Transverse colon (tissue), 4 donors: Measurements from ENCODE around the gene DDX11. TPM values are rescaled to one million over a fixed set of nuclear protein-coding genes. Genes with fewer than 3 reads are reported as not detected.

Experiments used
- DNase-seq: peaks from one replicate; pipeline ENCODE4 v3.0.0-alpha.2; 2019
- H3K27ac ChIP-seq, 4 donors: fragments of 200-600 bp; sonication (generic); 2 replicates each; pipeline ENCODE4 v1.5.1; 2016 to 2018; ENCODE audit warnings: inconsistent platforms in 4 of 4
- H3K27me3 ChIP-seq: fragments of 200-600 bp; sonication (generic); 2 replicates; pipeline ENCODE4 v1.5.1; 2017; ENCODE audit warnings: inconsistent platforms
- H3K36me3 ChIP-seq, 4 donors: fragments of 200-600 bp; sonication (generic); 2 replicates each; pipeline ENCODE4 v1.5.1; 2017 to 2019; ENCODE audit warnings: inconsistent platforms in 4 of 4
- H3K4me1 ChIP-seq, 4 donors: fragments of 200-600 bp; sonication (generic); 2 replicates each; pipeline ENCODE4 v1.5.1; 2017 to 2020; ENCODE audit warnings: inconsistent platforms in 4 of 4
- H3K4me3 ChIP-seq, 4 donors: fragments of 200-600 bp; sonication (generic); 1 replicate in 1 of 4; 2 replicates in 3 of 4; pipeline versions ENCODE4 v1.5.1 to v1.6.1; 2017 to 2019; ENCODE audit warnings: inconsistent platforms in 4 of 4
- H3K9me3 ChIP-seq, 2 donors: fragments of 200-600 bp; sonication (generic); 2 replicates each; pipeline ENCODE4 v1.5.1; 2017 to 2019; ENCODE audit warnings: inconsistent platforms in 2 of 2
- EP300 ChIP-seq: sonication (generic); formaldehyde crosslinking; IDR thresholded peaks from one replicate; pipeline ENCODE4 v1.6.1; 2017; ENCODE audit warnings: antibody characterized with exemption, low read depth
- POLR2A ChIP-seq: fragments of 450-650 bp; IDR thresholded peaks from one replicate; pipeline ENCODE4 v1.6.1; 2016; ENCODE audit warnings: antibody characterized with exemption, mild to moderate bottlenecking, moderate library complexity
- POLR2AphosphoS5 ChIP-seq, 3 donors: sonication (generic); formaldehyde crosslinking; IDR thresholded peaks; one replicate each; pipeline ENCODE4 v1.6.1; 2016; ENCODE audit warnings: antibody characterized with exemption in 3 of 3
- WGBS, 2 donors: methylation state at CpG; one replicate each; pipeline ENCODE4 v1.1.5; 2018; ENCODE audit warnings: low coverage in 1 of 2; 5-methylcytosine and 5-hydroxymethylcytosine counted together
- in situ Hi-C, 4 donors: fragments of 200-750 bp; cut with MboI; loops; one replicate each; pipeline versions ENCODE4 v1.15.0 to v1.15.1; 2017; ENCODE audit warnings: low sequenced_read_pairs in 3 of 4, low pct_ligation_motif_present in 1 of 4, low pct_unique_long_range_greater_than_20kb in 1 of 4
- intact Hi-C: fragments of 100-400 bp; cut with DNase I; formaldehyde crosslinking; loops from one replicate; pipeline ENCODE4 v1.15.1; 2023; ENCODE audit warnings: low total_unique reads
- total RNA-seq, 4 donors: library from RNA; depleted of rRNA; stranded (reverse); fragments of >200 nt; gene quantifications; one replicate each; pipeline ENCODE4 v1.1.0, GENCODE V29; 2016
- TF ChIP-seq, protein P1 (sequence below), 5 experiments: fragments of 200-600 bp in 3 of 5; fragments of 450-650 bp in 2 of 5; sonication (generic) in 3 of 5; IDR thresholded peaks; 1 replicate in 2 of 5; 2 replicates in 3 of 5; pipeline ENCODE4 v1.5.1; 2016 to 2017; ENCODE audit warnings: antibody characterized with exemption in 5 of 5, inconsistent platforms in 3 of 5, mild to moderate bottlenecking in 2 of 5, moderate library complexity in 1 of 5

Gene DDX11
- total RNA-seq, 4 donors from 2014 or later, result 28.6 to 161 (median 46.5) TPM

DNA sequence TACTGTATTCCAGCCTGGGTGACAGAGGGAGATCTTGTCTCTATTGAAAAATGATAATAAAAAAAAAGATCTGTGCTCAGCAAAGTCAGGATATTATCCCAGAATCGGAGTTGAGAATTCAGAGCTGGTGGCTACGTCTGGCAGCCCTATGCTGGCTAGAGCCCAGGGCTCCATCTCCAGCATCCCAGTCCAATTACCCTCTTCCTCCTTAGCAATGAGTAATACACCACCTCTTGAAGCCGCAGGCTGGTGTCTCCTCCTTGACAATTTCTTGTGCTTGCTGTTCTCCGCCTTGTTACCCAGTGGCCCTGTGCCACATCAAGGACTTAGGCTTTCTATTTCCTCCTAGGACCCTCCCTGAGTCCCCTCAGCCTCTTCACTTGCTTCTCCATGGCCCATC, 38.4 kb upstream of the DDX11 start:
- no peaks in the 10 kb centered on the region for H3K4me1 ChIP-seq
- TF ChIP-seq POLR2A (no peak), EP300 (no peak), POLR2AphosphoS5 (IDR thresholded peaks at IDR 0.05) (no peak)
- TF ChIP-seq, protein P1, sequence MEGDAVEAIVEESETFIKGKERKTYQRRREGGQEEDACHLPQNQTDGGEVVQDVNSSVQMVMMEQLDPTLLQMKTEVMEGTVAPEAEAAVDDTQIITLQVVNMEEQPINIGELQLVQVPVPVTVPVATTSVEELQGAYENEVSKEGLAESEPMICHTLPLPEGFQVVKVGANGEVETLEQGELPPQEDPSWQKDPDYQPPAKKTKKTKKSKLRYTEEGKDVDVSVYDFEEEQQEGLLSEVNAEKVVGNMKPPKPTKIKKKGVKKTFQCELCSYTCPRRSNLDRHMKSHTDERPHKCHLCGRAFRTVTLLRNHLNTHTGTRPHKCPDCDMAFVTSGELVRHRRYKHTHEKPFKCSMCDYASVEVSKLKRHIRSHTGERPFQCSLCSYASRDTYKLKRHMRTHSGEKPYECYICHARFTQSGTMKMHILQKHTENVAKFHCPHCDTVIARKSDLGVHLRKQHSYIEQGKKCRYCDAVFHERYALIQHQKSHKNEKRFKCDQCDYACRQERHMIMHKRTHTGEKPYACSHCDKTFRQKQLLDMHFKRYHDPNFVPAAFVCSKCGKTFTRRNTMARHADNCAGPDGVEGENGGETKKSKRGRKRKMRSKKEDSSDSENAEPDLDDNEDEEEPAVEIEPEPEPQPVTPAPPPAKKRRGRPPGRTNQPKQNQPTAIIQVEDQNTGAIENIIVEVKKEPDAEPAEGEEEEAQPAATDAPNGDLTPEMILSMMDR (IDR thresholded peaks at IDR 0.05), result no peak
- no peaks in the 10 kb centered on the region for H3K36me3 ChIP-seq
- in situ Hi-C loops (no loop called here), intact Hi-C loops (no loop called here)
- 70 to 87% methylated on average over 1 to 4 of the region's 4 CpGs for WGBS, 2 donors
- DNase-seq, result no peak
- H3K27ac ChIP-seq, result no peak overlapping the region
- H3K4me3 ChIP-seq, result no peak overlapping the region
- H3K27me3 ChIP-seq, result no peaks in the 10 kb centered on the region
- H3K9me3 ChIP-seq, result no peaks in the 10 kb centered on the region

DNA sequence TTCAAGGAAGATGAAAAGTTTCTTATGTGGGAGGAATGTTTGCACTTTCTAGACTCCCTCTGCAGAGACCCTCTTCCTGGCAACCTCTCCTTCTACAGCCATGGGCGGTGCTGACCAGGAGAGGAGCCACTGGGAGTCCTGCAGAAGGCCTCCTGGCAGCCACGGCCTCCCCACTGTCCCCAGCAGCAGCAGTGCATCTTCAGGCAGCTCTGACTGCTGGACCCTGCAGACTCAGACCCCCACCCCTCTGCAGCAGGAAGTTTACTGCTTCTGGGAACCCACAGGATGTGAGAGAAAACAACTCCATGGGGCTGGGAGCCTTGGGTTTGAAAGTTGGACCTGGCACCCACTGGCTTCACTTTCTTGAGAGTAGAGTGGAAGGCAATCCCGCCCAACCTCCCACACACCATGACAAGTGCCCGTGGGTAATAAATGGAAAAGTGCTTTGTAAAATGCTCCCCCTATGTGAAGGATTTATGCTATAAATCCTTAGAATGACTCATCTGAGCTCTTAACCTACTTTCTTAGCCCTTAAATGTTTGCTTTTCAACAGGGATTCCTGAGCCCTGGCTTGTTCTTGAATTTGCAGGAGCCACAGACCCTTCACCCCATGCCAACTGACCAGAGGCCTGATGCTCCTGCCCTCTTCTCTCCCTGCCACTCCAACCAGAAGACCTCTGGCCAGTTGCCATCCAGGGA, 37.5 kb upstream of the DDX11 start:
- Histone ChIP-seq H3K4me1 (no peaks in the 10 kb centered on the region), H3K4me3 (no peak overlapping the region), H3K27me3 (no peaks in the 10 kb centered on the region), H3K36me3 (no peaks in the 10 kb centered on the region), H3K27ac (no peak overlapping the region), H3K9me3 (no peaks in the 10 kb centered on the region)
- in situ Hi-C loops, result no loop called here
- 0 to 68% methylated on average over 1 to 4 of the region's 4 CpGs for WGBS, 2 donors
- no peak for DNase-seq
- intact Hi-C loops, result no loop called here
- TF ChIP-seq, protein P1 (IDR thresholded peaks at IDR 0.05), result no peak
- TF ChIP-seq POLR2A (no peak), EP300 (no peak), POLR2AphosphoS5 (IDR thresholded peaks at IDR 0.05) (no peak)

- H3K4me1 ChIP-seq, result no peaks in the 10 kb centered on the region
- H3K4me3 ChIP-seq, result no peak overlapping the region
- intact Hi-C loops, result no loop called here
- no peak for TF ChIP-seq POLR2AphosphoS5 (IDR thresholded peaks at IDR 0.05)
- no peak for TF ChIP-seq EP300
- TF ChIP-seq POLR2A, result no peak
- TF ChIP-seq, protein P1 (IDR thresholded peaks at IDR 0.05), result no peak
- DNase-seq, result no peak
- no peaks in the 10 kb centered on the region for H3K9me3 ChIP-seq
- H3K27me3 ChIP-seq, result no peaks in the 10 kb centered on the region
- 100% methylated on average over 1 of the region's 1 CpG; no CpG with 5 or more reads in 1 of the 2 donors for WGBS, 2 donors
- no peak overlapping the region for H3K27ac ChIP-seq
- in situ Hi-C loops, result no loop called here
- no peaks in the 10 kb centered on the region for H3K36me3 ChIP-seq
These were observed 36.6 kb upstream of the DDX11 start for GRCh38 chr12:31037028-31037427.

GRCh38 chr12:31037931-31038330, 35.7 kb upstream of the DDX11 start:
- no peaks in the 10 kb centered on the region for H3K9me3 ChIP-seq
- DNase-seq, result no peak
- TF ChIP-seq EP300 (no peak), POLR2A (no peak), POLR2AphosphoS5 (IDR thresholded peaks at IDR 0.05) (no peak)
- TF ChIP-seq, protein P1 (IDR thresholded peaks at IDR 0.05), result no peak
- in situ Hi-C loops (no loop called here), intact Hi-C loops (no loop called here)
- H3K27me3 ChIP-seq, result no peaks in the 10 kb centered on the region
- no peaks in the 10 kb centered on the region for H3K36me3 ChIP-seq
- no peaks in the 10 kb centered on the region for H3K4me1 ChIP-seq
- no peak overlapping the region for H3K4me3 ChIP-seq
- 76 to 100% methylated on average over 1 to 2 of the region's 2 CpGs for WGBS, 2 donors
- H3K27ac ChIP-seq, result no peak overlapping the region
